ENCODE results near the gene GLT8D1. TPM values are rescaled to one million over a fixed set of nuclear protein-coding genes. Genes with fewer than 3 reads are reported as not detected.

The GLT8D1 gene
- total and polyA plus RNA-seq, 2 of the 13 experiments (the other 11 are each of a cell fraction or from before 2014, with no cell fraction given) = 110 to 121 TPM

DNA sequence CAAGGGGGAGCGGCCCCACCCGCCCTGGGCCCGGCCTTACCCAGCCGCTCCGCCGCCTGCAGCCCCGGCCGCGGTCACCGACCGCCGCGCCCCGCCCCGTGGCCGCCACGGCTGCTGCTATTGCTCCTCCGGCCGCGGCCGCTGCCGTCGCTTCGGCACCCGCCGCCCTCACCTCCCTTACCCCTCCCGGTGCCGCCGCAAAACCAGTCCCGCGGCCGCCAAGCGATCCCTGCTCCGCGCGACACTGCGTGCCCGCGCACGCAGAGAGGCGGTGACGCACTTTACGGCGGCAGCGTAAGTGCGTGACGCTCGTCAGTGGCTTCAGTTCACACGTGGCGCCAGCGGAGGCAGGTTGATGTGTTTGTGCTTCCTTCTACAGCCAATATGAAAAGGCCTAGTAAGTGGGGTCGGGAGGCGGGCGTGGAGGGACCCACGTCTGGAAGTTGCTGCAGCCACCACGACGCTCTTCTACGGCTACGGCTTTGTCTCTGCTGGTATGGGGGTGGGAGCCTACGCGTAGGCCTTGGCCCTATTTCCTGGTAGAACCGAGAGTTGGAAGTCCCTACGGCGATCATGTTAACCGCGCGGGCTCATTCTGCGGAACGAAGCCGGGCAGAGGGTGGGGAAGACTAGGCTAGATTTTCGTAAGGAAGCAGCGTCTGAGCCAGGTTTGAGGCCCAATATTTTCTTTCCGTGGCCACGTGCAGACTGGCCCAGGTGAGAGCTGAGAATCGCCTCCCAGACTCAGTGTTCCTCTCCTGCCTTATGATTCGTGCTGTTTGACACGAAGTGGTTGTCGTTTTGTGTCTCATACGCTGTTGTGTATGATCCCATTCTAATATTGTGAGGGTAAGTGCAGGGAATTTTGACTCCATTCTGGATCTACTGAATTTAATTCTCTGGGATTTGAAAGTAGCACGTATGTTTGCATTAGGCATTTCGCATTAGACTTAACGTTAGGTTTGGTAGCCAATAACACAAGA lies 19.6 kb downstream of the GLT8D1 start, which contains the start of the genes GNL3 and PBRM1 (continued):
- peak; percentile 18; the same call in 1 of the 2 replicates for TF ChIP-seq SOX13 (IDR thresholded peaks at IDR 0.05)
- peak in 1 of 2 experiments; percentile 55; a peak in 2 of 4 replicates for TF ChIP-seq SOX13 (CRISPR knock-in tag; conservative IDR thresholded peaks at IDR 0.05 in 1 of 2, IDR thresholded peaks at IDR 0.05 in 1 of 2)
- TF ChIP-seq SMAD3 (CRISPR knock-in tag; IDR thresholded peaks at IDR 0.05) = peak; percentile 72
- TF ChIP-seq, protein P1, sequence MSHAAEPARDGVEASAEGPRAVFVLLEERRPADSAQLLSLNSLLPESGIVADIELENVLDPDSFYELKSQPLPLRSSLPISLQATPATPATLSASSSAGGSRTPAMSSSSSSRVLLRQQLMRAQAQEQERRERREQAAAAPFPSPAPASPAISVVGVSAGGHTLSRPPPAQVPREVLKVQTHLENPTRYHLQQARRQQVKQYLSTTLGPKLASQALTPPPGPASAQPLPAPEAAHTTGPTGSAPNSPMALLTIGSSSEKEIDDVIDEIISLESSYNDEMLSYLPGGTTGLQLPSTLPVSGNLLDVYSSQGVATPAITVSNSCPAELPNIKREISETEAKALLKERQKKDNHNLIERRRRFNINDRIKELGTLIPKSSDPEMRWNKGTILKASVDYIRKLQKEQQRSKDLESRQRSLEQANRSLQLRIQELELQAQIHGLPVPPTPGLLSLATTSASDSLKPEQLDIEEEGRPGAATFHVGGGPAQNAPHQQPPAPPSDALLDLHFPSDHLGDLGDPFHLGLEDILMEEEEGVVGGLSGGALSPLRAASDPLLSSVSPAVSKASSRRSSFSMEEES (CRISPR knock-in tag; IDR thresholded peaks at IDR 0.05) = peak; percentile 83
- no peak for TF ChIP-seq FOXP1 (IDR thresholded peaks at IDR 0.05)
- TF ChIP-seq FOXP1 (CRISPR knock-in tag; IDR thresholded peaks at IDR 0.05) = 0 out of 2 replicates have a peak, but pooled peaks have one; percentile 23
- peak; percentile 74 for TF ChIP-seq MIER2 (CRISPR knock-in tag; IDR thresholded peaks at IDR 0.05)
- no peak for TF ChIP-seq ZNF180 (CRISPR knock-in tag; IDR thresholded peaks at IDR 0.05; ENCODE audit: borderline replicate concordance, low read depth)
- TF ChIP-seq FOXO1 (CRISPR knock-in tag; IDR thresholded peaks at IDR 0.05) = peak; percentile 80
- TF ChIP-seq SMARCC2 (IDR thresholded peaks at IDR 0.05) = no peak
- TF ChIP-seq, protein P2, sequence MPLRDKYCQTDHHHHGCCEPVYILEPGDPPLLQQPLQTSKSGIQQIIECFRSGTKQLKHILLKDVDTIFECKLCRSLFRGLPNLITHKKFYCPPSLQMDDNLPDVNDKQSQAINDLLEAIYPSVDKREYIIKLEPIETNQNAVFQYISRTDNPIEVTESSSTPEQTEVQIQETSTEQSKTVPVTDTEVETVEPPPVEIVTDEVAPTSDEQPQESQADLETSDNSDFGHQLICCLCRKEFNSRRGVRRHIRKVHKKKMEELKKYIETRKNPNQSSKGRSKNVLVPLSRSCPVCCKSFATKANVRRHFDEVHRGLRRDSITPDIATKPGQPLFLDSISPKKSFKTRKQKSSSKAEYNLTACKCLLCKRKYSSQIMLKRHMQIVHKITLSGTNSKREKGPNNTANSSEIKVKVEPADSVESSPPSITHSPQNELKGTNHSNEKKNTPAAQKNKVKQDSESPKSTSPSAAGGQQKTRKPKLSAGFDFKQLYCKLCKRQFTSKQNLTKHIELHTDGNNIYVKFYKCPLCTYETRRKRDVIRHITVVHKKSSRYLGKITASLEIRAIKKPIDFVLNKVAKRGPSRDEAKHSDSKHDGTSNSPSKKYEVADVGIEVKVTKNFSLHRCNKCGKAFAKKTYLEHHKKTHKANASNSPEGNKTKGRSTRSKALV (CRISPR knock-in tag; IDR thresholded peaks at IDR 0.05) = 0 out of 2 replicates have a peak, but pooled peaks have one; percentile 18
- TF ChIP-seq, protein P3, sequence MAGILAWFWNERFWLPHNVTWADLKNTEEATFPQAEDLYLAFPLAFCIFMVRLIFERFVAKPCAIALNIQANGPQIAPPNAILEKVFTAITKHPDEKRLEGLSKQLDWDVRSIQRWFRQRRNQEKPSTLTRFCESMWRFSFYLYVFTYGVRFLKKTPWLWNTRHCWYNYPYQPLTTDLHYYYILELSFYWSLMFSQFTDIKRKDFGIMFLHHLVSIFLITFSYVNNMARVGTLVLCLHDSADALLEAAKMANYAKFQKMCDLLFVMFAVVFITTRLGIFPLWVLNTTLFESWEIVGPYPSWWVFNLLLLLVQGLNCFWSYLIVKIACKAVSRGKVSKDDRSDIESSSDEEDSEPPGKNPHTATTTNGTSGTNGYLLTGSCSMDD (CRISPR knock-in tag; IDR thresholded peaks at IDR 0.05) = no peak
- TF ChIP-seq YEATS2 (CRISPR knock-in tag; IDR thresholded peaks at IDR 0.05; ENCODE audit: borderline replicate concordance) = peak; percentile 96
- TF ChIP-seq NR3C1 (CRISPR knock-in tag; IDR thresholded peaks at IDR 0.05) = no peak
- TF ChIP-seq, protein P4, sequence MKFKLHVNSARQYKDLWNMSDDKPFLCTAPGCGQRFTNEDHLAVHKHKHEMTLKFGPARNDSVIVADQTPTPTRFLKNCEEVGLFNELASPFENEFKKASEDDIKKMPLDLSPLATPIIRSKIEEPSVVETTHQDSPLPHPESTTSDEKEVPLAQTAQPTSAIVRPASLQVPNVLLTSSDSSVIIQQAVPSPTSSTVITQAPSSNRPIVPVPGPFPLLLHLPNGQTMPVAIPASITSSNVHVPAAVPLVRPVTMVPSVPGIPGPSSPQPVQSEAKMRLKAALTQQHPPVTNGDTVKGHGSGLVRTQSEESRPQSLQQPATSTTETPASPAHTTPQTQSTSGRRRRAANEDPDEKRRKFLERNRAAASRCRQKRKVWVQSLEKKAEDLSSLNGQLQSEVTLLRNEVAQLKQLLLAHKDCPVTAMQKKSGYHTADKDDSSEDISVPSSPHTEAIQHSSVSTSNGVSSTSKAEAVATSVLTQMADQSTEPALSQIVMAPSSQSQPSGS (CRISPR knock-in tag; IDR thresholded peaks at IDR 0.05) = peak; percentile 94
- TF ChIP-seq ZNF7 (CRISPR knock-in tag; IDR thresholded peaks at IDR 0.05) = no peak; the same call in 1 of the 2 replicates
- TF ChIP-seq, protein P5, sequence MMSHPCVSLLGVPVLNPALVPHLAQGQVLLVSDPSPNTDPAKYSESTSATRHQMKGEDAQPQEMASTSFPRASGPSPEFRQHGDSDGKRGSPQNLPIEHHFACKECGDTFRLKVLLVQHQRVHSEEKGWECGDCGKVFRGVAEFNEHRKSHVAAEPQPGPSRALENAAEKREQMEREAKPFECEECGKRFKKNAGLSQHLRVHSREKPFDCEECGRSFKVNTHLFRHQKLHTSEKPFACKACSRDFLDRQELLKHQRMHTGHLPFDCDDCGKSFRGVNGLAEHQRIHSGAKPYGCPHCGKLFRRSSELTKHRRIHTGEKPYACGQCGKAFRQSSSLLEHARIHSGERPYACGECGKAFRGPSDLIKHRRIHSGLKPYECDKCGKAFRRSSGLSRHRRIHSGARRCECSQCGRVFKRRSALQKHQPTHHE (CRISPR knock-in tag; IDR thresholded peaks at IDR 0.05; ENCODE audit: borderline replicate concordance) = peak; percentile 83; the same call in 1 of the 2 replicates
- TF ChIP-seq, protein P6, sequence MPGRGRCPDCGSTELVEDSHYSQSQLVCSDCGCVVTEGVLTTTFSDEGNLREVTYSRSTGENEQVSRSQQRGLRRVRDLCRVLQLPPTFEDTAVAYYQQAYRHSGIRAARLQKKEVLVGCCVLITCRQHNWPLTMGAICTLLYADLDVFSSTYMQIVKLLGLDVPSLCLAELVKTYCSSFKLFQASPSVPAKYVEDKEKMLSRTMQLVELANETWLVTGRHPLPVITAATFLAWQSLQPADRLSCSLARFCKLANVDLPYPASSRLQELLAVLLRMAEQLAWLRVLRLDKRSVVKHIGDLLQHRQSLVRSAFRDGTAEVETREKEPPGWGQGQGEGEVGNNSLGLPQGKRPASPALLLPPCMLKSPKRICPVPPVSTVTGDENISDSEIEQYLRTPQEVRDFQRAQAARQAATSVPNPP (CRISPR knock-in tag; IDR thresholded peaks at IDR 0.05) = peak; percentile 84
- TF ChIP-seq RNF2 (conservative IDR thresholded peaks at IDR 0.05; ENCODE audit: low read depth) = peak; percentile 84; the same call in 1 of the 2 replicates
- TF ChIP-seq JARID2 (CRISPR knock-in tag; IDR thresholded peaks at IDR 0.05; ENCODE audit: insufficient replicate concordance) = no peak
- TF ChIP-seq THYN1 (CRISPR knock-in tag; IDR thresholded peaks at IDR 0.05; ENCODE audit: borderline replicate concordance, low read depth) = peak; percentile 52; the same call in 1 of the 2 replicates

Measured in HepG2 (cell line).